GM06990 (cell line): ENCODE results near the gene TBX20.

Source experiments
- DNase-seq: peaks from one replicate; pipeline ENCODE4 v3.0.0-alpha.2; 2011; ENCODE audit not compliant: insufficient read length; ENCODE audit errors: extremely low read depth
- H3K27me3 ChIP-seq: replicated peaks from 2 replicates; pipeline ENCODE4 v1.6.0; 2011; ENCODE audit warnings: low read length; ENCODE audit not compliant: control insufficient read depth, insufficient read depth
- H3K36me3 ChIP-seq: 2 replicates; pipeline ENCODE4 v1.5.1; 2011; ENCODE audit warnings: low read length; ENCODE audit not compliant: control insufficient read depth, insufficient read depth
- H3K4me3 ChIP-seq: replicated peaks from 2 replicates; pipeline ENCODE4 v1.5.1; 2011; ENCODE audit warnings: low read depth, mild to moderate bottlenecking, control low read depth, low read length
- CTCF ChIP-seq: IDR thresholded peaks from 2 replicates; pipeline ENCODE4 v1.5.1; 2011; ENCODE audit warnings: low read length, control low read depth, mild to moderate bottlenecking, inconsistent platforms; ENCODE audit not compliant: insufficient read depth, poor library complexity, severe bottlenecking

TBX20 gene

GRCh38 chr7:35254496-35255442 is 869 bp upstream of the TBX20 start:
- TF ChIP-seq CTCF: no peak
- Histone ChIP-seq H3K27me3 (peaks cover 3% of the 10 kb centered on the region), H3K4me3 (no peak overlapping the region), H3K36me3 (no peaks in the 10 kb centered on the region)
- DNase-seq: no peak

- TF ChIP-seq CTCF: no peak
- Histone ChIP-seq H3K27me3 (no peaks in the 10 kb centered on the region; the same call in none of the 2 replicates), H3K4me3 (no peak overlapping the region), H3K36me3 (no peaks in the 10 kb centered on the region)
- no peak for DNase-seq
These were observed 515 bp downstream of the TBX20 start for GRCh38 chr7:35253460-35253709.

- H3K27me3 ChIP-seq: no peaks in the 10 kb centered on the region; the same call in none of the 2 replicates
- H3K4me3 ChIP-seq: no peak overlapping the region
- no peaks in the 10 kb centered on the region for H3K36me3 ChIP-seq
- DNase-seq: no peak
- TF ChIP-seq CTCF: no peak
These were observed 1.1 kb downstream of the TBX20 start for GRCh38 chr7:35252612-35253459.

- TF ChIP-seq CTCF: no peak
- Histone ChIP-seq H3K36me3 (no peaks in the 10 kb centered on the region), H3K4me3 (no peak overlapping the region), H3K27me3 (no peaks in the 10 kb centered on the region; the same call in none of the 2 replicates)
- no peak for DNase-seq
These were observed 2.1 kb downstream of the TBX20 start for GRCh38 chr7:35251606-35252310.

- DNase-seq: no peak
- TF ChIP-seq CTCF: no peak
- Histone ChIP-seq H3K27me3 (no peaks in the 10 kb centered on the region; the same call in none of the 2 replicates), H3K4me3 (no peak overlapping the region), H3K36me3 (no peaks in the 10 kb centered on the region)
These were observed 3.0 kb downstream of the TBX20 start for GRCh38 chr7:35250941-35251340.
